OCI-LY7 (cell line): Measurements from ENCODE around the gene ATG4B. TPM values are rescaled to one million over a fixed set of nuclear protein-coding genes. Genes with fewer than 3 reads are reported as not detected.

ENCODE experiments used
- BruUV-seq: library from RNA; stranded (reverse); fragments of 400-500 nt; replicated peaks from 2 replicates; lab custom pipeline; 2021; lab: Mats Ljungman, UMichigan
- CTCF ChIA-PET: fragments of 300-600 bp; sonication (Branson Sonifier 250); formaldehyde crosslinking; loops from one replicate; lab custom pipeline; 2022; ENCODE audit warnings: antibody characterized with exemption; ENCODE audit not compliant: unreplicated experiment; lab: Charles Lee
- POLR2A ChIA-PET: fragments of 300-600 bp; sonication (Branson Sonifier 250); formaldehyde crosslinking; loops from one replicate; lab custom pipeline; 2022; ENCODE audit warnings: antibody characterized with exemption; lab: Charles Lee
- DNase-seq: peaks from one replicate; pipeline ENCODE4 v3.0.0-alpha.2; 2015; ENCODE audit warnings: low spot score
- H2AFZ ChIP-seq: fragments of 200-600 bp; sonication (generic), shearing (Covaris generic); 2 replicates; pipeline ENCODE4 v1.6.1; 2014; ENCODE audit warnings: mild to moderate bottlenecking, antibody characterized with exemption, low read length, moderate library complexity
- H3K27ac ChIP-seq: fragments of 200-600 bp; sonication (generic); 2 replicates; pipeline ENCODE4 v1.5.1; 2014; ENCODE audit warnings: mixed run types, low read depth, mild to moderate bottlenecking, moderate library complexity, low read length, inconsistent platforms; ENCODE audit not compliant: poor library complexity, severe bottlenecking
- H3K36me3 ChIP-seq: fragments of 200-600 bp; sonication (generic); 2 replicates; pipeline ENCODE4 v1.6.1; 2014; ENCODE audit warnings: mild to moderate bottlenecking, antibody characterized with exemption, low read length, moderate library complexity, mixed read lengths; ENCODE audit not compliant: insufficient read depth
- H3K4me1 ChIP-seq: fragments of 200-600 bp; sonication (generic); 2 replicates; pipeline ENCODE4 v1.5.1; 2014; ENCODE audit warnings: mild to moderate bottlenecking, low read length; ENCODE audit not compliant: insufficient read depth, poor library complexity, severe bottlenecking
- H3K4me2 ChIP-seq: fragments of 200-600 bp; sonication (generic); 2 replicates; pipeline ENCODE4 v1.6.1; 2014; ENCODE audit warnings: mild to moderate bottlenecking, low read length
- H3K4me3 ChIP-seq: fragments of 200-600 bp; sonication (generic); 2 replicates; pipeline ENCODE4 v1.5.1; 2014; ENCODE audit warnings: mild to moderate bottlenecking, low read depth, low read length; ENCODE audit not compliant: poor library complexity, severe bottlenecking
- H3K79me2 ChIP-seq: fragments of 200-600 bp; sonication (generic); 2 replicates; pipeline ENCODE4 v1.6.1; 2016; ENCODE audit warnings: low read depth, mild to moderate bottlenecking, low read length, moderate library complexity, mixed read lengths; ENCODE audit not compliant: insufficient read depth
- H3K9me2 ChIP-seq: fragments of 200-600 bp; sonication (generic); 2 replicates; pipeline ENCODE4 v1.6.1; 2016; ENCODE audit warnings: mild to moderate bottlenecking, low read length, mixed read lengths; ENCODE audit not compliant: insufficient read depth
- H3K9me3 ChIP-seq: fragments of 200-600 bp; sonication (generic); 2 replicates; pipeline ENCODE4 v1.6.1; 2014; ENCODE audit warnings: mild to moderate bottlenecking, mixed run types, low read length, mixed read lengths
- H4K20me1 ChIP-seq: fragments of 200-600 bp; sonication (generic); 2 replicates; pipeline ENCODE4 v1.6.1; 2014; ENCODE audit warnings: mild to moderate bottlenecking, antibody characterized with exemption, low read length, moderate library complexity, mixed read lengths; ENCODE audit not compliant: insufficient read depth
- EZH2phosphoT487 ChIP-seq: fragments of 200-600 bp; sonication (generic); IDR thresholded peaks from 2 replicates; pipeline ENCODE4 v1.6.1; 2018; ENCODE audit warnings: low read depth, borderline replicate concordance, mild to moderate bottlenecking, mixed run types, antibody characterized with exemption, low read length, moderate library complexity, mixed read lengths
- intact Hi-C: fragments of 100-400 bp; cut with micrococcal nuclease; formaldehyde crosslinking; loops from one replicate; pipeline ENCODE4 v1.10.0; 2022; ENCODE audit not compliant: unreplicated experiment
- total RNA-seq, 2 experiments: library from RNA; depleted of rRNA in 1 of 2; stranded (reverse); fragments of >200 nt in 1 of 2; shearing (Covaris generic) in 1 of 2; gene quantifications; 2 replicates each; pipeline ENCODE4 v1.2.3, GENCODE V29; 2014 to 2022
- TF ChIP-seq, protein P1 (sequence below): fragments of 200-600 bp; sonication (generic); conservative IDR thresholded peaks from 2 replicates; pipeline ENCODE4 v1.5.1; 2014; ENCODE audit warnings: mild to moderate bottlenecking, antibody characterized with exemption, low read length, moderate library complexity, mixed read lengths

ATG4B gene
- total RNA-seq, 2 experiments from 2014 or later, result 72.4 to 133 TPM

DNA sequence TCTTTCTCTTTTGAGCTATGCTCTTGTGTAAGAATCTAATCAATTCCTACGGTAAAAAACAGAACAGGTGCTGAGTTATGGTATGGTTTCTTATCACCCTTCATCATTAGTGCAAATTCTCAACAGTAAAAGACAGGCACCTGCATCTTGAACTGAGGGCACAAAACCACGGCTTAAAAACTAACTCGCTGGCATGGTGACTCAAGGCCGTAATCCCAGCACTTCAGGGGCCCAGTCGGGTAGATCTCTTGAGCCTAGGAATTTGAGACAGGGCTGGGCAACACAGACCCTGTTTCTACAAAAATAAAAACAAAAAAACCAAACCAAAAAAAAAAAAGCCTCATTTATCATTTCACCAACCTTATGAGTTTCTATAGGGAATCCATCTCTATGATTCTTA, 33.8 kb upstream of the ATG4B start:
- no peaks in the 10 kb centered on the region for H3K79me2 ChIP-seq
- ChIA-PET POLR2A (interaction anchor here (0.6 to 0.7 kb wide), 2 partner anchors 15 to 83 kb away, joined by 3 read pairs; partner anchors contain the start of gene DTYMK), CTCF (no interaction called here)
- H3K9me2 ChIP-seq, result no peaks in the 10 kb centered on the region
- H2AFZ ChIP-seq, result no peak overlapping the region
- intact Hi-C loops, result no loop called here
- H3K4me3 ChIP-seq, result no peak overlapping the region
- no peak overlapping the region for H3K4me2 ChIP-seq
- no peak for TF ChIP-seq EZH2phosphoT487
- TF ChIP-seq, protein P1, sequence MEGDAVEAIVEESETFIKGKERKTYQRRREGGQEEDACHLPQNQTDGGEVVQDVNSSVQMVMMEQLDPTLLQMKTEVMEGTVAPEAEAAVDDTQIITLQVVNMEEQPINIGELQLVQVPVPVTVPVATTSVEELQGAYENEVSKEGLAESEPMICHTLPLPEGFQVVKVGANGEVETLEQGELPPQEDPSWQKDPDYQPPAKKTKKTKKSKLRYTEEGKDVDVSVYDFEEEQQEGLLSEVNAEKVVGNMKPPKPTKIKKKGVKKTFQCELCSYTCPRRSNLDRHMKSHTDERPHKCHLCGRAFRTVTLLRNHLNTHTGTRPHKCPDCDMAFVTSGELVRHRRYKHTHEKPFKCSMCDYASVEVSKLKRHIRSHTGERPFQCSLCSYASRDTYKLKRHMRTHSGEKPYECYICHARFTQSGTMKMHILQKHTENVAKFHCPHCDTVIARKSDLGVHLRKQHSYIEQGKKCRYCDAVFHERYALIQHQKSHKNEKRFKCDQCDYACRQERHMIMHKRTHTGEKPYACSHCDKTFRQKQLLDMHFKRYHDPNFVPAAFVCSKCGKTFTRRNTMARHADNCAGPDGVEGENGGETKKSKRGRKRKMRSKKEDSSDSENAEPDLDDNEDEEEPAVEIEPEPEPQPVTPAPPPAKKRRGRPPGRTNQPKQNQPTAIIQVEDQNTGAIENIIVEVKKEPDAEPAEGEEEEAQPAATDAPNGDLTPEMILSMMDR, result no peak
- no TSS peak for BruUV-seq
- no peaks in the 10 kb centered on the region for H3K4me1 ChIP-seq
- no peaks in the 10 kb centered on the region for H3K9me3 ChIP-seq
- H3K36me3 ChIP-seq, result peaks cover 78% of the 10 kb centered on the region
- DNase-seq, result no peak
- no peak overlapping the region for H3K27ac ChIP-seq
- H4K20me1 ChIP-seq, result no peaks in the 10 kb centered on the region

DNA sequence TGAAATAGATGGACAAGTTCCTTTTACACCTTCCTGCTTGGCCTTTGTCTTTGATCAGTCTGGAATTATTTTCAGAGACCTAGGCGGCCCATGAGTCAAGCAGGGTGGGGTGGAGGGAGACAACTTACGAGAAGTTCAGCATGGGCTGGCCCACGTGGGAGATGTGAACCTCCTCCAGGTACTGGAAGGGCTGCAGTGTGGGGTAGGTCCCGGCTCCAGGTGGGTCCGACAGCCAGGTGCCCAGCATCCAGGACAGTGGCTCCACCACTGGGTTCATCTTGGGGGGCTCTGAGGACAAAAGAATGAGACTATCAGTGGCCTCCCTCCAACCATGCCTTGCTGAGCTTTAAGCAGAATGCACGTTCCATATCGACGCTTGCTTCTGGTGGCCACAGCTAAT, 31.3 kb upstream of the ATG4B start:
- intact Hi-C loops, result no loop called here
- no peak overlapping the region for H3K4me3 ChIP-seq
- no peak for TF ChIP-seq EZH2phosphoT487
- TF ChIP-seq, protein P1, result no peak
- no peaks in the 10 kb centered on the region for H4K20me1 ChIP-seq
- no peak overlapping the region for H3K27ac ChIP-seq
- H3K9me2 ChIP-seq, result no peaks in the 10 kb centered on the region
- H3K36me3 ChIP-seq, result peaks cover 63% of the 10 kb centered on the region
- no peak for DNase-seq
- no TSS peak for BruUV-seq
- H3K79me2 ChIP-seq, result peaks cover 6% of the 10 kb centered on the region; the same call in 1 of the 2 replicates
- H2AFZ ChIP-seq, result no peak overlapping the region
- CTCF ChIA-PET, result no interaction called here
- peaks cover 12% of the 10 kb centered on the region for H3K4me1 ChIP-seq
- POLR2A ChIA-PET, result no interaction called here
- no peak overlapping the region for H3K4me2 ChIP-seq
- no peaks in the 10 kb centered on the region for H3K9me3 ChIP-seq

DNA sequence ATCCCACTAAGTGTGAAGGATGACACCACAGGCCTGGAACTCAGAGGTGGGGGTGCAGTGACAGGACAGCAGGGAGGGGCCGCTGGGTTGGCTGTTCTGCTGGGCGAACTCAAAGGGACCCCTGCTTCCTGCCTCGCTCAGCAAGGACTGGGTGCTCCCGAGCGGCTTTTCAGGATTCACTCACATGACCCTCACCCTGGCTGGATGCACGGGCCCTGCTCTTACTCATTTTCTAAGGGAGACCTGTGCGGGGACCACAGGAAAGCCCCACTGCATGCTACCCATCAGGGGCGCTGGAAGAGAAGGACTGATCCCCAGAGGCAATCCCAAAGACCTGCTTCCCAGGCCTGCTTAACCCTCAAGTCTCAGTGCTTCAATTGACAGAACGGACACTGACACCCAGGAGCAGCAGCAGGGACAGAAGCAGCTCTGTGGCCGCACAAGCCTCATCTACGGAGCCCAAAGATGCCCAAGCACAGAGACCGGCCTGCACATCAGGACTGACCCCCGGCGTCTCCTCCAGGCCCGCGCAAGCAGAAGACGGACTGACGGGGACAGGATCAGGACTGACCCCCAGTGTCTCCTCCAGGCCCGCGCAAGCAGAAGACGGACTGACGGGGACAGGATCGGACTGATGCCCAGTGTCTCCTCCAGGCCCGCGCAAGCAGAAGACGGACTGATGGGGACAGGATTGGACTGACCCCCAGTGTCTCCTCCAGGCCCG, 30.2 kb upstream of the ATG4B start:
- intact Hi-C loops, result no loop called here
- Histone ChIP-seq H3K9me2 (no peaks in the 10 kb centered on the region), H3K27ac (no peak overlapping the region), H2AFZ (no peak overlapping the region), H3K79me2 (peaks cover 6% of the 10 kb centered on the region; the same call in 1 of the 2 replicates), H3K4me1 (peaks cover 12% of the 10 kb centered on the region), H3K4me2 (no peak overlapping the region), H3K4me3 (no peak overlapping the region), H3K36me3 (peaks cover 60% of the 10 kb centered on the region), H4K20me1 (0 out of 2 replicates have a peak, but pooled peaks cover 3% of the 10 kb centered on the region), H3K9me3 (no peaks in the 10 kb centered on the region)
- no TSS peak for BruUV-seq
- POLR2A ChIA-PET, result no interaction called here
- no peak for TF ChIP-seq EZH2phosphoT487
- TF ChIP-seq, protein P1, result no peak
- CTCF ChIA-PET, result no interaction called here
- DNase-seq, result no peak
